ENCODE data around the gene SAMD11.

The SAMD11 gene

DNA sequence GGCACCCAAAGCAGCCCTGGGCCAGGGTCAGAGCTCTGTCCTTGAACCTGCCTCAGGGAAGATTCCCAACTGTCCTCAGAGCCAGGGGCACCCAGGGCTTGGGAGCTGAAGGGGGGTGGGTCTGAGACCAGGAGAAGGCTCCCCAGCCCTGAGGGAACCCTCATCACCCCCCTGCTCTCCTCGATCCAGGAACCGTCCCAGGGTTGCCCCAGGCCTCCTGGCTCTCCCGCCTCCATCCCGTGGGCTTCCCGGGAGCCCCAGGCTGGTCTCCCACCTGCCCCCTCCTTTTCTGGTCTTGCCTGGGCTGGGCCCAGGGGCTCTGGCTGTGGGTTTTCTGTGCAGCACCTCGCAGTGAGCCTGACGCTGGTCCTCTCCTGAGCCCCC lies 6.7 kb upstream of the SAMD11 start:
- in situ Hi-C loops (cut with MboI; ENCODE audit: low sequenced_read_pairs), result no loop called here

- in situ Hi-C loops (cut with MboI; ENCODE audit: low sequenced_read_pairs), result no loop called here
Observed at GRCh38 chr1:917466-918091, 6.1 kb upstream of the SAMD11 start.

- in situ Hi-C loops (cut with MboI; ENCODE audit: low sequenced_read_pairs), result no loop called here
Observed at GRCh38 chr1:918353-918752, 5.4 kb upstream of the SAMD11 start.

GRCh38 chr1:918843-919242 lies 4.9 kb upstream of the SAMD11 start:
- in situ Hi-C loops (cut with MboI; ENCODE audit: low sequenced_read_pairs), result no loop called here

GRCh38 chr1:919271-919872 lies 4.4 kb upstream of the SAMD11 start:
- in situ Hi-C loops (cut with MboI; ENCODE audit: low sequenced_read_pairs), result no loop called here

DNA sequence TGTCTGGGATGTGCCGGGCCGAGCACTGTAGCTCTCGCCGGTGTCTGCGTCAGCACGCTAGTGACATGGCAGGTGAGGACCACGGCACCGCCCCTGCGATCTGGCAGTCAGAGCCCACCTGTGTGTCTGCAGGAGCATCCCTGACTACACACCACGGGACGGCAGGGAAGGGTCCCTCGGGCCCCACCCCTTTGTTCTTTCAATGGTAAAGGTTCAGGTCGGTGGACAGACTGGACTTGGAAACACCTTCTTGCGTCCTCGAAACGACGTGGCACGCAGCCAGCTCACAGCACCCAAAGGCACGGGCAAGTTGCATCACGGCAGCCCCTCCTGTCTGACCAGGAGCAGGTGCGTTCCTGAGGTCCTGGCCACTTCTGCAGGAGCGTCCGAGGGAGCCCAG lies 3.7 kb upstream of the SAMD11 start:
- in situ Hi-C loops (cut with MboI; ENCODE audit: low sequenced_read_pairs), result no loop called here

DNA sequence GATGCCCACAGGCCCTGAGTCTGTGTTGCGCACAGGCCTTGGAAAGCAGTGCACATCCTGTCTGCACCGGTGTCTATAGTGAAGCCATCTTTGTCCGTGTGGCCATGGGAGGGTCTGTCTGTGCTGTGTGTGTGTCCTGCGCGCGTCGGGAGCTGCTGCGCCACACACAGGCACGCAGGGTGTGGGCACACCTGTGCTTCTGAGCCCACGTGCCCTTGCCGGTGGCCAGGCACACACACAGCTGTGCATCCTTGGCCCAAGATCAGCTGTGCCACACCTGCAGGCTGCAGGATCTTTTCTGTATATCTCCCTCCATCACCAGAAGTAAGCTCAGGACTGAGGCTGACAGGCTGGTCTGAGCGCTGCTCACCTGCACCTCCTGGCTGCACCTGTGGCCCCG lies 3.2 kb upstream of the SAMD11 start:
- in situ Hi-C loops (cut with MboI; ENCODE audit: low sequenced_read_pairs), result no loop called here

- in situ Hi-C loops (cut with MboI; ENCODE audit: low sequenced_read_pairs), result no loop called here
Observed at GRCh38 chr1:921011-921837, 2.5 kb upstream of the SAMD11 start.

DNA sequence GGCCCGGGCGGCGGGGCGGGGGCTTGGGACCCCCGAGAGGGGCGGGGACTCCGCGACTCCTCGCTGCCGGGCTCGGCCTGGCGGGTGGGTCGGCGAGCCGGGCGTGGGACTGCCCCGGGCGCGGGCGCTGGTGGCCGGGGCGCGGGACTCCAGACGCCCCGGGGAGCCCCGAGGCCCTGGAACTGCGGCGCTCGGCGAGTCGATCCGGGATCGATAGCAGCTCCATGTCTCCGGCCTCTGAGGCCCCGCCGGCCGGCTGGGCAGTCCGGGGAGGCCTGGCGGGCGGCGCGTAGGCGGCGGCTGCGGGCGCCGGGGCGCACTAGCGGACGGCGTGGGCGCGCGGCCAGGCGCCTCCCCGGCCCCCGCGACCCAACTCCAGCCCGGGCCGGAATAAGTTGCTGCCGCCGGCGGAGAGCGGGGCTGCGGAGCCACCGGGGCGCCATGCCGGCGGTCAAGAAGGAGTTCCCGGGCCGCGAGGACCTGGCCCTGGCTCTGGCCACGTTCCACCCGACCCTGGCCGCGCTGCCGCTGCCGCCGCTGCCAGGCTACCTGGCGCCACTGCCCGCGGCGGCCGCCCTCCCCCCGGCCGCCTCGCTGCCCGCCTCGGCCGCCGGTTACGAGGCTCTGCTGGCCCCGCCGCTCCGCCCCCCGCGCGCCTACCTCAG lies 400 bp downstream of the SAMD11 start:
- in situ Hi-C loops (cut with MboI; ENCODE audit: low sequenced_read_pairs), result no loop called here

- in situ Hi-C loops (cut with MboI; ENCODE audit: low sequenced_read_pairs), result no loop called here
Observed at GRCh38 chr1:924656-925560, 1.2 kb downstream of the SAMD11 start.

DNA sequence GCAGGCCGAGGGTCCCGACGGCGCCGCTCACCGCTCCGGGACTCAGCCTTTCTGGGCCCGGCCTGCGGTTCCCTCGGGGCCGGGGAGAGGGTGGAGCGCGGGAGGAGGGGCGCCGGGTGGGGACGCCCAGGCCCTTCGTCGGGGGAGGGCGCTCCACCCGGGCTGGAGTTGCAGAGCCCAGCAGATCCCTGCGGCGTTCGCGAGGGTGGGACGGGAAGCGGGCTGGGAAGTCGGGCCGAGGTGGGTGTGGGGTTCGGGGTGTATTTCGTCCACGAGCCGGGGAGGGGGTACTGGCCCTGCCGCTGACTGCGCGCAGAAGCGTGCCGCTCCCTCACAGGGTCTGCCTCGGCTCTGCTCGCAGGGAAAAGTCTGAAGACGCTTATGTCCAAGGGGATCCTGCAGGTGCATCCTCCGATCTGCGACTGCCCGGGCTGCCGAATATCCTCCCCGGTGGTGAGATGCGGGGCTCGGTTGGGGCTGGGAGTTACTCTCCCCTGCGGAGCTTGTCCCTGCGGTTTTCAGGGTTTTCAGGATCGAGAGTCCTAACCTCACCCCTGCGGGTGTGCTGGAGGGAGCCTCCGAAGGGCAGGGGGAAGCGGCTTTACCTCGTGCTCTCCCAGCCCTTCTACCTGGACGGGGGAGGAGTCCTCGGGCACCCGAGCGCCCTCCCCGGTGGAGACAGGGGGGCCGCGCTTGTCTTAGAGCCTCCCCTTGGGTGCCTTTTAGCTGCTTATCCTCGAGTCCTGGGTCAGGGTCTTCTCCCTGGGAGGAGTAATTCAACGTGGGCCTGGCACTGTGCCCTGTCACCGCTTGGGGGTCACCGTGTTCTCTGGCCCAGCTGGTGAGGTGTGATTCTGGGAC lies 2.1 kb downstream of the SAMD11 start:
- in situ Hi-C loops (cut with MboI; ENCODE audit: low sequenced_read_pairs), result no loop called here

- in situ Hi-C loops (cut with MboI; ENCODE audit: low sequenced_read_pairs), result no loop called here
Observed at GRCh38 chr1:927234-927633, 3.5 kb downstream of the SAMD11 start.

GRCh38 chr1:927748-928147 lies 4.0 kb downstream of the SAMD11 start:
- in situ Hi-C loops (cut with MboI; ENCODE audit: low sequenced_read_pairs), result no loop called here

GRCh38 chr1:928825-929661 lies 5.3 kb downstream of the SAMD11 start:
- in situ Hi-C loops (cut with MboI; ENCODE audit: low sequenced_read_pairs), result no loop called here

GRCh38 chr1:929712-930632 lies 6.2 kb downstream of the SAMD11 start:
- in situ Hi-C loops (cut with MboI; ENCODE audit: low sequenced_read_pairs), result no loop called here

DNA sequence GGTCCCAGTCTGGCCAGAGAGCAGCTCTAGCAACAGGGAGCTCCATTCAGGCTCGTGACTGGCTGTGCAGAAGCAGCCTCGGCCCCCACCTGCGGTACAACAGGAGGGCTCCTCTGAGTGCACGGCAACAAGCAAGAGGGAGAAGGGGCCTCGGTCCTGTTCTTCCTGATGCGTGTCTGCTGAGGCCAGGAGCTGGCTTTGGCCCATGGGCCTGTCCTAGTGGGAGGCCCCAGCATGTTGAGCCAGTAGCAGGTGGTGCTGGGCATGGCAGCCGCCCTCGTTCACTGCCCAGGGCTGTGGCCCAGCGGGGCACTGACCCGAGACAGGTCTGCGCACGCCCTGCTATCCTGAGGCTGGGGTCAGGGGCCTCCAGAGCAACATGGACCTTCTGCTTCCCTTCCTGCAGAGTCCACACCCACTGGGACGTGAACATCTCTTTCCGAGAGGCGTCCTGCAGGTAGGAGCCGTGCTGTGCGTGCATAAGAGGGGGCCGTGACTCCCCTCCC lies 7.0 kb downstream of the SAMD11 start:
- in situ Hi-C loops (cut with MboI; ENCODE audit: low sequenced_read_pairs), result no loop called here

- in situ Hi-C loops (cut with MboI; ENCODE audit: low sequenced_read_pairs), result no loop called here
Observed at GRCh38 chr1:931380-932172, 7.9 kb downstream of the SAMD11 start.

Data from HL-60/S4 treated with phorbol 12-myristate 13-acetate at 8.2 ng/mL for 4 days and 3 days (cell line).